Activated CD4-positive, CD25-positive, alpha-beta regulatory T cell treated with anti-CD3 and anti-CD28 coated beads, Interleukin-2, amount 50 U/mL, for 72 hours (primary cell): ENCODE measurements around the gene ZNF330.

Experiments
- DNase-seq: peaks from one replicate; pipeline ENCODE4 v3.0.0; 2021

The ZNF330 gene

GRCh38 chr4:141238186-141238585, 17.5 kb downstream of the ZNF330 start:
- DNase-seq: no peak

GRCh38 chr4:141240259-141240658, 19.6 kb downstream of the ZNF330 start:
- no peak for DNase-seq

DNA sequence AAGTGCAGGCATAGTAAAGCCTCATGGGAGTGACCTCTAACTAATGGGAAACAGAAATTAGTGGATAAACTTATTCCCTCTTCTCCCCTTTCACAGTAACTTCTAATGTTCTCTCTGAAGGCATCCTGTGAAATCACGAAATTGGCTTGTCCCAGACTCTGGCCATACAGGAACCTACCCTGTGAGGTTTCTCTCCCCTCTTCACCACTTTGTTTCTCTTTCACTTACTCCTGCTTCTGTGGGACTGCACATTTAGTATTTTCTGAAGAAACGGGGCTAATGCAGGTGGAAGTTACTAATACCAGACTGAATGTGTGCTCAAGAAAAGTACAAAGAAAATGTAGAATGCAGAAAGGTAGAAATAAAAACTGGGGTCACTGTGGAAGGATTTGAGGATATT, 20.0 kb downstream of the ZNF330 start:
- no peak for DNase-seq

DNA sequence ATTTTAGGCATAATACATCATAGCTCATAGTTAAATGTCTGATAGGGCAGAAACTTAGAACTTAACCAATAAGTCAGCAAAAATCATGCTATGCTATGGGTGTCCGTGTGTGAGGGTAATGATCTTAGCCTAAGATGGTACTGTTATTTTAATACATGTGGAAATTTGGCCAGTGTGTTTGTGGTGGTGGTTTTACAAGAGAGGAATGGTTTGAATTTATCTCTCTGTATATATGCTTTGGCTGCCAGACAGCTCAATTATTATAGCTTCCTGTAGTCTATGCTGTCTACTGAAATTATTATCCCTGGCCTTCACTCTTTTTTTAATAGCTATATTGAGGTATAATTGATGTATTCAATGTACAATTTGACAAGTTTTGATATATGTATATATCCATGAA, 21.3 kb downstream of the ZNF330 start:
- DNase-seq: no peak

DNA sequence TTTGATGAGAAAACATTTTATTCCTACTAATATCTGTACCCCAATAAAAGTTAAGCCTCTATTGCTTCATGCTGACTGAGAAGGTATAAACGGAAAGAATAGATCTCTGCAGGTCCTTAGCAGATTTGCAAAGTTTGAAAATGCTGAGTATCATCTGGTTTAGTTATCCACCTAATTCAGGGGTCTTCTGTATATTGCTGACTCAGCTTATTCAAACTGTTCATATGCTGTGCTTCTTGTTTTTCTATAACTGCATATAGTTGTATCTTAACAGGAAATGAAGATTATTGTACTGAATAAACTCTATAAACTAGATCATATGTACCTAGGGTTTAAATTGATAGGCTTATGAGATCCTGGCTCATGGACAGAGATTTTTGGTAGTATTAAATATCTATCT, 23.7 kb downstream of the ZNF330 start:
- DNase-seq: no peak

DNA sequence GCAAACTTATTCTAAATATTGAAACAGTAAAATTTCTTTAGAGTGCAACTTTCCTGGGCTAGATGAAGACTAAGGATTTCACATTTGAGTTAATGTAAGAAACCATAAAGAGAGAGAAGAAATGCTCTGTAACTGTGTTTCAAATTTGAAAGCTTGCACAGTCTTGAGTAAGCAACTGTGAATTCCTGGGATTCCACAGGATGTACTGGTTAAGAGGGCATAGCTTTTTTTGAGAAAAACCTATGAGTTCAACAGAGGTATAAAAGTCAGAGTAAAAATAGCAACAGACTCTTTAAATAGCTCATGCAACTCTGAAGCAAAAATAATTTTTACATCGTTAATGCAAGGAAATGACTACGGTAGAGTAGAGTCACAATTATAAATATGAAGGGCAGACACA, 25.5 kb downstream of the ZNF330 start:
- DNase-seq: no peak

- no peak for DNase-seq
Observed at GRCh38 chr4:141246683-141247429, 26.2 kb downstream of the ZNF330 start.

DNA sequence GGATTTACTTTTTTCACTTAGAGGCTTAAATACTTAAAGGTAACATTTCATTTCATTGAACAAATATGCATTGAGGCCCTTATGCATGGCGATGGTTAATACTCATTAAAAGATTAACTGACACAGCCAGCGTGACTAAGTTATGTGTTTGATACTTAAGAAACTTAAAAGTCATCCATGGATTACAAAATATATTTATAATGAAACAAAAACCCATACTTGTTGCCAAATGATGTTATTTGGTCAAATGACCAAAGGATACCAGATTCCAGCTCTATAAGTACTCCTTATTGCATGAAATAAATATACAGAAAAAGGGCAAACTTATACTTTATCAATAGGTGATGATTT, 26.7 kb downstream of the ZNF330 start:
- no peak for DNase-seq

DNA sequence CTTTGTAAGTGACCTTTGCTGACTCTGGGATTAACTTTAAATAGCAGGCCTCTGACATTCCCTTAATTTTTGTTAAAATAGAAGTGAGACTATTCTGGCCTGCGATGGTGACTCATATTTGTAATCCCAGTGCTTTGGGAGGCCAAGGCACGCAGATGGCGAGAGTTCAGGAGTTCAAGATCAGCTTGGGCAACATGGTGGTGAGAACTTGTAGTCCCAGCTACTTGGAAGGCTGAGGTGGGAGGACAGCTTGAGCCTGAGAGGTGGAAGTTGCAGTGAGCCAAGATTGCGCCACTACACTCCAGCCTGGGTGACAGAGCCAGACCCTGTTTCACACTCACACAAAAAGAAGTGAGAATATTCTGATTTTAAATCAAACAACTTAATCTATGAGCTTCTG, 27.3 kb downstream of the ZNF330 start:
- DNase-seq: no peak

GRCh38 chr4:141248486-141248885, 27.8 kb downstream of the ZNF330 start:
- no peak for DNase-seq

GRCh38 chr4:141254326-141254725, 33.6 kb downstream of the ZNF330 start:
- no peak for DNase-seq

DNA sequence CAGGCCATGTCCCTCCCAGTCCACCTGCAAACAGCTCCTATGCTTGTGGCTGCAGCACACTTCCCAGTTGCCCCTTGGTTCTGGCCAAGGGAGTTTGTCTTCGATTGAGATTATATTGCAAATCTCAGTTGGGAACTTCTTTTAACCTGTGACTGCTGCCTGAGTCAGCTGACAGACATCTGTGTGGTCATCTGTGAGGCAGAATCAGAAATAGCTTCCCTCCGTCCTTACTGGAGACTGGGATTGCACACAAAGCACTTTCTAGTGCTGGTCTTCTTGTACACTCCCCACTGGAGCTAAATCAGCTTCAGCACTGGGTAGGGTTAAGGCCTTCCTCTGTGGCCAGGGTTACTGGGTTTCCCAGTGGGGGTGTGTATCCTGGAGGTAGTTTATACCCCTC, 34.3 kb downstream of the ZNF330 start:
- DNase-seq: no peak

- DNase-seq: no peak
Observed at GRCh38 chr4:141258558-141258957, 37.9 kb downstream of the ZNF330 start.

GRCh38 chr4:141275834-141276233, 55.1 kb downstream of the ZNF330 start:
- no peak for DNase-seq

- DNase-seq: no peak
Observed at GRCh38 chr4:141283152-141283551, 62.5 kb downstream of the ZNF330 start.

- DNase-seq: no peak
Observed at GRCh38 chr4:141283563-141283962, 62.9 kb downstream of the ZNF330 start.
